SK-N-SH (cell line): ENCODE results near the gene LYSMD3. TPM values are rescaled to one million over a fixed set of nuclear protein-coding genes. Genes with fewer than 3 reads are reported as not detected.

Experiments used
- CTCF ChIA-PET: fragments of 300-600, 350-600 bp; formaldehyde crosslinking; extraction: SDS; loops from one replicate; lab custom pipeline; 2021; lab: Yijun Ruan, JAX
- POLR2A ChIA-PET: fragments of 350-600 bp; sonication (Branson Sonifier 250); formaldehyde crosslinking; extraction: SDS; loops from one replicate; lab custom pipeline; 2020; ENCODE audit warnings: antibody characterized with exemption, inconsistent platforms; lab: Yijun Ruan, JAX
- DNase-seq: peaks from one replicate; pipeline ENCODE4 v3.0.0; 2012
- H2AFZ ChIP-seq: fragments of 200-600 bp; sonication (generic); 2 replicates; pipeline ENCODE4 v1.8.1; 2016; ENCODE audit warnings: antibody characterized with exemption, mild to moderate bottlenecking, low read depth
- H3F3A ChIP-seq: fragments of 200-600 bp; sonication (generic); replicated peaks from 2 replicates; pipeline ENCODE3; 2016; ENCODE audit warnings: antibody characterized with exemption, mild to moderate bottlenecking; ENCODE audit not compliant: insufficient read depth
- H3K27ac ChIP-seq, 2 experiments: fragments of 200-500 bp in 1 of 2; fragments of 200-600 bp in 1 of 2; sonication (Bioruptor generic) in 1 of 2; sonication (generic), shearing (Covaris generic) in 1 of 2; 2 replicates each; pipeline versions ENCODE4 v1.5.1 to v1.6.1; 2014 to 2016; ENCODE audit warnings: low read depth in 2 of 2, inconsistent platforms in 1 of 2, low read length in 1 of 2, mild to moderate bottlenecking in 1 of 2, mixed read lengths in 1 of 2
- H3K27me3 ChIP-seq: fragments of 200-600 bp; sonication (generic), shearing (Covaris generic); 2 replicates; pipeline ENCODE4 v1.6.1; 2016; ENCODE audit warnings: mixed run types; ENCODE audit not compliant: insufficient read depth
- H3K36me3 ChIP-seq, 2 experiments: fragments of 200-500 bp in 1 of 2; fragments of 200-600 bp in 1 of 2; sonication (Bioruptor generic) in 1 of 2; sonication (generic) in 1 of 2; replicated peaks in 1 of 2; 2 replicates each; pipeline versions ENCODE3 to v1.5.1; 2014 to 2016; ENCODE audit warnings: low read length in 1 of 2, mild to moderate bottlenecking in 1 of 2; ENCODE audit not compliant: insufficient read depth in 2 of 2, control insufficient read depth in 1 of 2
- H3K4me1 ChIP-seq, 2 experiments: fragments of 200-500 bp in 1 of 2; fragments of 200-600 bp in 1 of 2; sonication (Bioruptor generic) in 1 of 2; sonication (generic), shearing (Covaris generic) in 1 of 2; 2 replicates each; pipeline versions ENCODE4 v1.5.1 to v1.6.1; 2014 to 2016; ENCODE audit warnings: low read depth in 1 of 2, low read length in 1 of 2, mixed run types in 1 of 2; ENCODE audit not compliant: insufficient read depth in 2 of 2, control insufficient read depth in 1 of 2
- H3K4me2 ChIP-seq: fragments of 200-600 bp; sonication (generic), shearing (Covaris generic); 2 replicates; pipeline ENCODE4 v1.6.1; 2017; ENCODE audit warnings: mixed run types
- H3K4me3 ChIP-seq, 2 experiments: fragments of 200-500 bp in 1 of 2; fragments of 200-600 bp in 1 of 2; sonication (Bioruptor generic) in 1 of 2; sonication (generic), shearing (Covaris generic) in 1 of 2; 2 replicates each; pipeline versions ENCODE4 v1.5.1 to v1.8.1; 2014 to 2016; ENCODE audit warnings: low read depth in 2 of 2, inconsistent platforms in 1 of 2, low read length in 1 of 2, mild to moderate bottlenecking in 1 of 2, mixed read lengths in 1 of 2, moderate library complexity in 1 of 2
- H3K79me2 ChIP-seq: fragments of 200-600 bp; sonication (generic); 2 replicates; pipeline ENCODE4 v1.8.1; 2017; ENCODE audit warnings: mild to moderate bottlenecking; ENCODE audit not compliant: insufficient read depth
- H3K9ac ChIP-seq: fragments of 200-600 bp; sonication (generic); 2 replicates; pipeline ENCODE4 v1.6.1; 2017; ENCODE audit warnings: mixed run types
- H3K9me2 ChIP-seq: fragments of 200-600 bp; sonication (generic); 2 replicates; pipeline ENCODE4 v1.6.1; 2017; ENCODE audit warnings: mixed run types
- H3K9me3 ChIP-seq: fragments of 200-600 bp; sonication (generic); 2 replicates; pipeline ENCODE4 v1.6.1; 2017; ENCODE audit warnings: mixed run types, mild to moderate bottlenecking, moderate library complexity
- H4K20me1 ChIP-seq: fragments of 200-600 bp; sonication (generic); 2 replicates; pipeline ENCODE4 v1.6.1; 2017; ENCODE audit warnings: mild to moderate bottlenecking, mixed run types; ENCODE audit not compliant: insufficient read depth
- CTCF ChIP-seq: fragments of 200-600 bp; sonication (generic); IDR thresholded peaks from 2 replicates; pipeline ENCODE4 v1.6.1; 2017; ENCODE audit warnings: antibody characterized with exemption, mild to moderate bottlenecking, moderate library complexity
- EZH2phosphoT487 ChIP-seq: fragments of 200-600 bp; sonication (generic); IDR thresholded peaks from 2 replicates; pipeline ENCODE4 v1.6.1; 2017; ENCODE audit warnings: low read depth, mixed run types, mild to moderate bottlenecking, antibody characterized with exemption, moderate library complexity, borderline replicate concordance
- FOSL2 ChIP-seq: IDR thresholded peaks from 2 replicates; pipeline ENCODE4 v1.4.0; 2012; ENCODE audit warnings: low read depth, mild to moderate bottlenecking, moderate library complexity, borderline replicate concordance
- FOXM1 ChIP-seq: IDR thresholded peaks from 2 replicates; pipeline ENCODE4 v1.4.0; 2012; ENCODE audit warnings: low read depth, mild to moderate bottlenecking
- JUND ChIP-seq: IDR thresholded peaks from 2 replicates; pipeline ENCODE4 v1.4.0; 2012
- MEF2A ChIP-seq: IDR thresholded peaks from 2 replicates; pipeline ENCODE4 v1.4.0; 2012; ENCODE audit warnings: low read depth, borderline replicate concordance
- NFIC ChIP-seq: IDR thresholded peaks from 2 replicates; pipeline ENCODE4 v1.4.0; 2012; ENCODE audit warnings: borderline replicate concordance
- NRF1 ChIP-seq: IDR thresholded peaks from 2 replicates; pipeline ENCODE4 v1.6.1; 2012; ENCODE audit warnings: low read depth, mild to moderate bottlenecking, low read length
- PBX3 ChIP-seq: IDR thresholded peaks from 2 replicates; pipeline ENCODE4; 2012
- POLR2AphosphoS5 ChIP-seq: IDR thresholded peaks from 2 replicates; pipeline ENCODE4 v1.6.1; 2012; ENCODE audit warnings: low read depth, low read length
- RFX5 ChIP-seq: IDR thresholded peaks from 2 replicates; pipeline ENCODE4 v1.6.1; 2012; ENCODE audit warnings: mild to moderate bottlenecking, improper control_type of control experiment, low read length
- RXRA ChIP-seq: IDR thresholded peaks from 2 replicates; pipeline ENCODE4 v1.4.0; 2012; ENCODE audit warnings: low read depth, mild to moderate bottlenecking, borderline replicate concordance
- TAF1 ChIP-seq: IDR thresholded peaks from 2 replicates; pipeline ENCODE4 v1.6.1; 2012; ENCODE audit warnings: low read depth, mild to moderate bottlenecking, low read length, moderate library complexity, borderline replicate concordance
- TEAD4 ChIP-seq: IDR thresholded peaks from 2 replicates; pipeline ENCODE4 v1.4.0; 2012; ENCODE audit warnings: mild to moderate bottlenecking, borderline replicate concordance; ENCODE audit not compliant: insufficient read depth
- USF1 ChIP-seq: IDR thresholded peaks from 2 replicates; pipeline ENCODE4 v1.4.0; 2012; ENCODE audit warnings: low read depth, borderline replicate concordance
- WGBS: methylation state at CpG from one replicate; pipeline ENCODE4 v1.1.6; 2017; ENCODE audit warnings: low lambda C conversion rate; 5-methylcytosine and 5-hydroxymethylcytosine counted together
- polyA plus RNA-seq, 3 experiments: library from polyadenylated mRNA; depleted of rRNA; stranded (reverse); fragments of >200 nt; gene quantifications; 2 replicates each; pipeline ENCODE4 v1.2.3, GENCODE V29; 2012

LYSMD3 gene
- polyA plus RNA-seq, 1 of the 3 experiments (the other 2 are of a cell fraction), result 6.7 TPM

GRCh38 chr5:90484540-90484939 is 44.8 kb downstream of the LYSMD3 start:
- Histone ChIP-seq H3K9ac (no peak overlapping the region), H3K79me2 (no peaks in the 10 kb centered on the region), H2AFZ (no peak overlapping the region), H3K27ac (no peak overlapping the region), H3K4me2 (no peak overlapping the region), H4K20me1 (no peaks in the 10 kb centered on the region), H3K4me3 (no peak overlapping the region), H3K9me2 (no peaks in the 10 kb centered on the region), H3K9me3 (no peaks in the 10 kb centered on the region), H3K36me3 (no peaks in the 10 kb centered on the region), H3K27me3 (no peaks in the 10 kb centered on the region), H3K4me1 (peaks cover 0 to 13% of the 10 kb centered on the region in 2 experiments; a peak in 2 of 4 replicates), H3F3A (peaks cover 11% of the 10 kb centered on the region)
- no peak for DNase-seq
- ChIA-PET CTCF (no interaction called here), POLR2A (no interaction called here)
- WGBS, result 87% methylated on average over 3 of the region's 3 CpGs
- TF ChIP-seq NRF1, result no peak
- no peak for TF ChIP-seq POLR2AphosphoS5
- no peak for TF ChIP-seq EZH2phosphoT487

- Histone ChIP-seq H3K27me3 (no peaks in the 10 kb centered on the region), H3K4me1 (peaks cover 0 to 11% of the 10 kb centered on the region in 2 experiments; a peak in 1 of 4 replicates)
- DNase-seq, result no peak
- TF ChIP-seq FOSL2 (no peak), NFIC (peak; percentile 10; the same call in 1 of the 2 replicates)
- TF ChIP-seq, all 33 proteins: peak for 1
- 75% methylated on average over 8 of the region's 8 CpGs for WGBS
- H3K4me2 ChIP-seq, result no peak overlapping the region
- ChIA-PET POLR2A (no interaction called here), CTCF (interaction anchor here (0.9 to 1.0 kb wide), 2 partner anchors 8 to 19 kb away, joined by 3 read pairs; no protein-coding TSS in a partner anchor)
- H4K20me1 ChIP-seq, result no peaks in the 10 kb centered on the region
- H3K36me3 ChIP-seq, result no peaks in the 10 kb centered on the region
- peaks cover 3% of the 10 kb centered on the region for H3F3A ChIP-seq
- no peaks in the 10 kb centered on the region for H3K9me2 ChIP-seq
- no peak overlapping the region for H2AFZ ChIP-seq
- H3K9me3 ChIP-seq, result no peaks in the 10 kb centered on the region
- no peaks in the 10 kb centered on the region for H3K79me2 ChIP-seq
- H3K27ac ChIP-seq, result peak overlapping the region in 1 of 2 experiments; percentile 27; a peak in 1 of 4 replicates
- H3K4me3 ChIP-seq, result no peak overlapping the region
- no peak overlapping the region for H3K9ac ChIP-seq
Measured at GRCh38 chr5:90483206-90483605, 46.2 kb downstream of the LYSMD3 start.

GRCh38 chr5:90480699-90481098 is 48.7 kb downstream of the LYSMD3 start:
- H3K79me2 ChIP-seq, result no peaks in the 10 kb centered on the region
- no peaks in the 10 kb centered on the region for H3K9me2 ChIP-seq
- no peaks in the 10 kb centered on the region for H4K20me1 ChIP-seq
- no peaks in the 10 kb centered on the region for H3K36me3 ChIP-seq
- no peaks in the 10 kb centered on the region for H3K9me3 ChIP-seq
- no peaks in the 10 kb centered on the region for H3F3A ChIP-seq
- no peak overlapping the region for H3K4me3 ChIP-seq
- no peak overlapping the region for H3K9ac ChIP-seq
- POLR2A ChIA-PET, result no interaction called here
- CTCF ChIA-PET, result no interaction called here
- H2AFZ ChIP-seq, result no peak overlapping the region
- no peak for DNase-seq
- peak overlapping the region in 1 of 2 experiments; percentile 1; a peak in 1 of 4 replicates for H3K27ac ChIP-seq
- no peak overlapping the region for H3K4me2 ChIP-seq
- no peaks in the 10 kb centered on the region for H3K27me3 ChIP-seq
- 89% methylated on average over 1 of the region's 1 CpG for WGBS
- peaks cover 0 to 25% of the 10 kb centered on the region in 2 experiments; a peak in 1 of 4 replicates for H3K4me1 ChIP-seq
- TF ChIP-seq NFIC (no peak), JUND (no peak), FOXM1 (no peak), RXRA (no peak), CTCF (no peak), TEAD4 (no peak), TAF1 (no peak), MEF2A (no peak), PBX3 (no peak), RFX5 (no peak), USF1 (no peak)
